Duodenal mucosa (tissue), 2 donors: ENCODE data around the gene UBE3C.
A peak's percentile ranks its signal among the peaks of the same experiment; 100 is the strongest.

Experiments used
- H3K27ac ChIP-seq: one replicate; pipeline ENCODE4 v1.7.0; 2013; ENCODE audit warnings: low read depth, low read length
- H3K27me3 ChIP-seq, 2 donors: one replicate each; pipeline ENCODE4 v1.7.0; 2013; ENCODE audit warnings: low read length in 2 of 2, control low read depth in 1 of 2; ENCODE audit not compliant: insufficient read depth in 2 of 2, control insufficient read depth in 1 of 2
- H3K36me3 ChIP-seq, 2 donors: one replicate each; pipeline ENCODE4 v1.7.0; 2013; ENCODE audit warnings: low read length in 2 of 2, control low read depth in 1 of 2; ENCODE audit not compliant: insufficient read depth in 2 of 2, control insufficient read depth in 1 of 2
- H3K4me1 ChIP-seq, 2 donors: one replicate each; pipeline ENCODE4 v1.7.0; 2013; ENCODE audit warnings: low read length in 2 of 2, control low read depth in 1 of 2; ENCODE audit not compliant: insufficient read depth in 2 of 2, control insufficient read depth in 1 of 2
- H3K4me3 ChIP-seq, 2 donors: one replicate each; pipeline ENCODE4 v1.7.0; 2013; ENCODE audit warnings: low read length in 2 of 2, low read depth in 1 of 2
- H3K9ac ChIP-seq, 2 donors: one replicate each; pipeline ENCODE4 v1.7.0; 2013; ENCODE audit warnings: low read length in 2 of 2, low read depth in 1 of 2
- H3K9me3 ChIP-seq, 2 donors: one replicate each; pipeline ENCODE4 v1.7.0; 2013; ENCODE audit warnings: low read length in 2 of 2, control low read depth in 1 of 2; ENCODE audit not compliant: control insufficient read depth in 1 of 2

Gene UBE3C

GRCh38 chr7:157297185-157297584 lies 158.5 kb downstream of the UBE3C start:
- Histone ChIP-seq H3K9me3 (no peaks in the 10 kb centered on the region), H3K27me3 (no peaks in the 10 kb centered on the region), H3K4me3 (no peak overlapping the region), H3K36me3 (no peaks in the 10 kb centered on the region), H3K9ac (no peak overlapping the region), H3K4me1 (peaks cover 5 to 12% of the 10 kb centered on the region in 2 donors), H3K27ac (no peak overlapping the region)

- no peaks in the 10 kb centered on the region for H3K27me3 ChIP-seq
- H3K27ac ChIP-seq: no peak overlapping the region
- peaks cover 0 to 4% of the 10 kb centered on the region in 2 donors for H3K4me1 ChIP-seq
- no peak overlapping the region for H3K4me3 ChIP-seq
- H3K36me3 ChIP-seq: no peaks in the 10 kb centered on the region
- no peak overlapping the region for H3K9ac ChIP-seq
- no peaks in the 10 kb centered on the region for H3K9me3 ChIP-seq
Observed at GRCh38 chr7:157299317-157299612, 160.5 kb downstream of the UBE3C start.

- H3K9ac ChIP-seq: no peak overlapping the region
- no peaks in the 10 kb centered on the region for H3K9me3 ChIP-seq
- H3K27me3 ChIP-seq: no peaks in the 10 kb centered on the region
- H3K4me1 ChIP-seq: peaks cover 0 to 4% of the 10 kb centered on the region in 2 donors
- H3K27ac ChIP-seq: no peak overlapping the region
- no peaks in the 10 kb centered on the region for H3K36me3 ChIP-seq
- H3K4me3 ChIP-seq: no peak overlapping the region
Observed at GRCh38 chr7:157299613-157300368, 161.1 kb downstream of the UBE3C start.

- H3K9me3 ChIP-seq: no peaks in the 10 kb centered on the region
- no peaks in the 10 kb centered on the region for H3K36me3 ChIP-seq
- H3K4me1 ChIP-seq: peaks cover 0 to 4% of the 10 kb centered on the region in 2 donors
- H3K27ac ChIP-seq: no peak overlapping the region
- no peaks in the 10 kb centered on the region for H3K27me3 ChIP-seq
- H3K9ac ChIP-seq: no peak overlapping the region
- no peak overlapping the region for H3K4me3 ChIP-seq
Observed at GRCh38 chr7:157300369-157300825, 161.7 kb downstream of the UBE3C start.

- Histone ChIP-seq H3K27ac (no peak overlapping the region), H3K27me3 (no peaks in the 10 kb centered on the region), H3K4me1 (peaks cover 0 to 4% of the 10 kb centered on the region in 2 donors), H3K36me3 (no peaks in the 10 kb centered on the region), H3K4me3 (peak overlapping the region in 1 of 2 donors; percentile 15), H3K9me3 (no peaks in the 10 kb centered on the region), H3K9ac (no peak overlapping the region)
Observed at GRCh38 chr7:157301610-157302120, 162.9 kb downstream of the UBE3C start.

- no peak overlapping the region for H3K4me3 ChIP-seq
- no peaks in the 10 kb centered on the region for H3K36me3 ChIP-seq
- no peak overlapping the region for H3K27ac ChIP-seq
- H3K4me1 ChIP-seq: no peaks in the 10 kb centered on the region
- H3K9me3 ChIP-seq: no peaks in the 10 kb centered on the region
- no peak overlapping the region for H3K9ac ChIP-seq
- no peaks in the 10 kb centered on the region for H3K27me3 ChIP-seq
Observed at GRCh38 chr7:157306846-157307838, 168.4 kb downstream of the UBE3C start.

- no peak overlapping the region for H3K9ac ChIP-seq
Observed at GRCh38 chr7:157309988-157310668, 171.4 kb downstream of the UBE3C start.

GRCh38 chr7:157310676-157311185 lies 172.0 kb downstream of the UBE3C start:
- H3K4me1 ChIP-seq: no peaks in the 10 kb centered on the region
- H3K9me3 ChIP-seq: no peaks in the 10 kb centered on the region
- H3K27me3 ChIP-seq: no peaks in the 10 kb centered on the region
- no peak overlapping the region for H3K9ac ChIP-seq
- no peaks in the 10 kb centered on the region for H3K36me3 ChIP-seq
- no peak overlapping the region for H3K4me3 ChIP-seq
- no peak overlapping the region for H3K27ac ChIP-seq

More at GRCh38 chr7:157309988-157310668, 171.4 kb downstream of the UBE3C start:
- no peaks in the 10 kb centered on the region for H3K36me3 ChIP-seq
- H3K27me3 ChIP-seq: no peaks in the 10 kb centered on the region
- no peaks in the 10 kb centered on the region for H3K9me3 ChIP-seq
- no peak overlapping the region for H3K4me3 ChIP-seq
- H3K27ac ChIP-seq: no peak overlapping the region
- no peaks in the 10 kb centered on the region for H3K4me1 ChIP-seq

GRCh38 chr7:157312941-157313340 lies 174.2 kb downstream of the UBE3C start:
- no peaks in the 10 kb centered on the region for H3K36me3 ChIP-seq
- H3K27me3 ChIP-seq: no peaks in the 10 kb centered on the region
- no peak overlapping the region for H3K27ac ChIP-seq
- H3K9ac ChIP-seq: no peak overlapping the region
- no peaks in the 10 kb centered on the region for H3K4me1 ChIP-seq
- no peaks in the 10 kb centered on the region for H3K9me3 ChIP-seq
- no peak overlapping the region for H3K4me3 ChIP-seq
